Prostate gland (tissue), 2 donors: ENCODE measurements around the gene NLRX1. TPM values are rescaled to one million over a fixed set of nuclear protein-coding genes. Genes with fewer than 3 reads are reported as not detected.

ENCODE experiments used
- DNase-seq: peaks from one replicate; pipeline ENCODE4 v3.0.0-alpha.2; 2019; ENCODE audit warnings: low spot score
- H3K27ac ChIP-seq, 2 donors: fragments of 200-600 bp; sonication (generic); 2 replicates each; pipeline ENCODE4 v1.5.1; 2017 to 2019
- H3K27me3 ChIP-seq: fragments of 200-600 bp; sonication (generic); replicated peaks from 2 replicates; pipeline ENCODE4 v1.5.1; 2019; ENCODE audit not compliant: insufficient read depth
- H3K36me3 ChIP-seq, 2 donors: fragments of 200-600 bp; sonication (generic); 1 replicate in 1 of 2; 2 replicates in 1 of 2; pipeline versions ENCODE4 v1.5.1 to v1.8.1; 2017 to 2019
- H3K4me1 ChIP-seq: fragments of 200-600 bp; sonication (generic); replicated peaks from 2 replicates; pipeline ENCODE4 v1.5.1; 2019
- H3K4me3 ChIP-seq, 2 donors: fragments of 200-600 bp; sonication (generic); 2 replicates each; pipeline ENCODE4 v1.5.1; 2017 to 2019
- H3K9me3 ChIP-seq: fragments of 200-600 bp; sonication (generic); 2 replicates; pipeline ENCODE4 v1.5.1; 2017
- POLR2A ChIP-seq: fragments of 450-650 bp; IDR thresholded peaks from one replicate; pipeline ENCODE4 v1.6.1; 2016; ENCODE audit warnings: antibody characterized with exemption, mild to moderate bottlenecking
- POLR2AphosphoS5 ChIP-seq: sonication (generic); formaldehyde crosslinking; IDR thresholded peaks from one replicate; pipeline ENCODE4 v1.6.1; 2017; ENCODE audit warnings: antibody characterized with exemption
- WGBS: methylation state at CpG from one replicate; pipeline ENCODE4 v1.1.5; 2018; 5-methylcytosine and 5-hydroxymethylcytosine counted together
- intact Hi-C: fragments of 100-400 bp; cut with DNase I; formaldehyde crosslinking; loops from one replicate; pipeline ENCODE4 v1.14.2; 2022
- total RNA-seq, 2 donors: library from RNA; depleted of rRNA; stranded (reverse); fragments of >200 nt; gene quantifications; one replicate each; pipeline ENCODE4 v1.1.0, GENCODE V29; 2016
- TF ChIP-seq, protein P1 (sequence below), 4 experiments: fragments of 200-600 bp in 2 of 4; fragments of 450-650 bp in 2 of 4; sonication (generic) in 2 of 4; IDR thresholded peaks; 1 replicate in 3 of 4; 2 replicates in 1 of 4; pipeline ENCODE4 v1.5.1; 2016 to 2019; ENCODE audit warnings: antibody characterized with exemption in 4 of 4, mild to moderate bottlenecking in 2 of 4, moderate library complexity in 2 of 4

Gene NLRX1
- total RNA-seq, 2 donors from 2014 or later = 18.8 to 26.1 TPM

GRCh38 chr11:119229288-119229672, 60.8 kb downstream of the NLRX1 start:
- TF ChIP-seq POLR2A = no peak
- TF ChIP-seq, protein P1, sequence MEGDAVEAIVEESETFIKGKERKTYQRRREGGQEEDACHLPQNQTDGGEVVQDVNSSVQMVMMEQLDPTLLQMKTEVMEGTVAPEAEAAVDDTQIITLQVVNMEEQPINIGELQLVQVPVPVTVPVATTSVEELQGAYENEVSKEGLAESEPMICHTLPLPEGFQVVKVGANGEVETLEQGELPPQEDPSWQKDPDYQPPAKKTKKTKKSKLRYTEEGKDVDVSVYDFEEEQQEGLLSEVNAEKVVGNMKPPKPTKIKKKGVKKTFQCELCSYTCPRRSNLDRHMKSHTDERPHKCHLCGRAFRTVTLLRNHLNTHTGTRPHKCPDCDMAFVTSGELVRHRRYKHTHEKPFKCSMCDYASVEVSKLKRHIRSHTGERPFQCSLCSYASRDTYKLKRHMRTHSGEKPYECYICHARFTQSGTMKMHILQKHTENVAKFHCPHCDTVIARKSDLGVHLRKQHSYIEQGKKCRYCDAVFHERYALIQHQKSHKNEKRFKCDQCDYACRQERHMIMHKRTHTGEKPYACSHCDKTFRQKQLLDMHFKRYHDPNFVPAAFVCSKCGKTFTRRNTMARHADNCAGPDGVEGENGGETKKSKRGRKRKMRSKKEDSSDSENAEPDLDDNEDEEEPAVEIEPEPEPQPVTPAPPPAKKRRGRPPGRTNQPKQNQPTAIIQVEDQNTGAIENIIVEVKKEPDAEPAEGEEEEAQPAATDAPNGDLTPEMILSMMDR (IDR thresholded peaks at IDR 0.05) = no peak
- TF ChIP-seq POLR2AphosphoS5 = no peak
- WGBS = 69% methylated on average over 3 of the region's 3 CpGs
- Histone ChIP-seq H3K27ac (no peak overlapping the region), H3K36me3 (no peaks in the 10 kb centered on the region), H3K4me3 (no peak overlapping the region), H3K4me1 (no peaks in the 10 kb centered on the region), H3K27me3 (no peaks in the 10 kb centered on the region), H3K9me3 (no peaks in the 10 kb centered on the region)
- DNase-seq = no peak
- intact Hi-C loops = no loop called here

DNA sequence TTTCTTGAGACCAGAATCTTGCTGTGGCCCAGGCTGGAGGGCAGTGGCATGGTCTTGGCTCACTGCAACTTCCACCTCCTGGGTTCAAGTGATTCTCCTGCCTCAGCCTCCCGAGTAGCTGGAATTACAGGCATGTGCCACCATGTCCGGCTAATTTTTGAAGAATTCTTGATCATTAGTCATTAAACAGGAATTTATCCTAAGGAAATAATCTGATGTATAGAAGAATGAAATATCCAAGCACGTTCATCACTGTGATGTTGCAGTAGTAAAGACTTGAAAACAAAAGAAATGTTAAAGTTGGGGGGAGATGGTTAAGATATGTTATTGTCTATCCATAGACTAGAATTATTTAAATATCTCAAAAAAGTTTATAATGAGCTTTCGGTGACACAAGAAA, 61.2 kb downstream of the NLRX1 start:
- H3K36me3 ChIP-seq = no peaks in the 10 kb centered on the region
- TF ChIP-seq, protein P1 (IDR thresholded peaks at IDR 0.05) = no peak
- no peak for TF ChIP-seq POLR2A
- no peak for TF ChIP-seq POLR2AphosphoS5
- intact Hi-C loops = no loop called here
- H3K9me3 ChIP-seq = no peaks in the 10 kb centered on the region
- H3K4me1 ChIP-seq = no peaks in the 10 kb centered on the region
- WGBS = 91% methylated on average over 4 of the region's 4 CpGs
- H3K4me3 ChIP-seq = no peak overlapping the region
- DNase-seq = no peak
- H3K27me3 ChIP-seq = no peaks in the 10 kb centered on the region
- H3K27ac ChIP-seq = no peak overlapping the region

Other genes starting within 250 kb of the NLRX1 start
- gene BCL9L, start 242.8 kb upstream of the NLRX1 start, total RNA-seq = 10 to 100 TPM; 46.6 to 56.8 TPM
- not detected for gene UPK2, start 212.4 kb upstream of the NLRX1 start, total RNA-seq
- gene FOXR1, start 197.0 kb upstream of the NLRX1 start, total RNA-seq = 1 to 10 TPM in 1 of 2 donors, not detected in 1; 1.8 TPM
- 10 to 100 TPM; 19.4 to 44.5 TPM for gene CENATAC, start 170.6 kb upstream of the NLRX1 start, total RNA-seq
- 1,000 to 10,000 TPM in 1 of 2 donors, 100 to 1,000 TPM in 1; 949 to 1,730 TPM for gene RPS25, start 150.4 kb upstream of the NLRX1 start, total RNA-seq
- gene TRAPPC4, start 150.0 kb upstream of the NLRX1 start, total RNA-seq = 10 to 100 TPM; 79.8 to 83.5 TPM
- 10 to 100 TPM; 36.2 to 58.7 TPM for gene SLC37A4, start 137.8 kb upstream of the NLRX1 start, total RNA-seq
- 100 to 1,000 TPM; 115 to 149 TPM for gene HYOU1, start 111.5 kb upstream of the NLRX1 start, total RNA-seq
- 10 to 100 TPM; 41.1 to 49.1 TPM for gene VPS11, start 100.9 kb upstream of the NLRX1 start, total RNA-seq
- gene HMBS, start 83.8 kb upstream of the NLRX1 start, total RNA-seq = 10 to 100 TPM in 1 of 2 donors, 1 to 10 TPM in 1; 9.2 to 14.3 TPM
- gene DPAGT1, start 66.9 kb upstream of the NLRX1 start, total RNA-seq = 10 to 100 TPM; 39.6 to 49.6 TPM
- 1 to 10 TPM; 5.1 to 9.0 TPM for gene C2CD2L, start 61.4 kb upstream of the NLRX1 start, total RNA-seq
- 10 to 100 TPM; 22.1 to 41.7 TPM for gene HINFP, start 47.1 kb upstream of the NLRX1 start, total RNA-seq
- under 1 TPM in 1 of 2 donors, not detected in 1; 0.85 TPM for gene ABCG4, start 19.7 kb upstream of the NLRX1 start, total RNA-seq
- not detected for gene NHERF4, start 16.8 kb downstream of the NLRX1 start, total RNA-seq
- gene CBL, start 37.6 kb downstream of the NLRX1 start, total RNA-seq = 10 to 100 TPM in 1 of 2 donors, 1 to 10 TPM in 1; 9.8 to 38.8 TPM
- 100 to 1,000 TPM; 156 to 292 TPM for gene MCAM, start 148.4 kb downstream of the NLRX1 start, total RNA-seq
- gene RNF26, start 165.8 kb downstream of the NLRX1 start, total RNA-seq = 10 to 100 TPM; 17.6 to 34.2 TPM
- 10 to 100 TPM; 15.3 to 20.2 TPM for gene C1QTNF5, start 172.2 kb downstream of the NLRX1 start, total RNA-seq
- not detected for gene MFRP, start 178.0 kb downstream of the NLRX1 start, total RNA-seq
- 10 to 100 TPM in 1 of 2 donors, 1 to 10 TPM in 1; 2.3 to 10.8 TPM for gene USP2, start 213.0 kb downstream of the NLRX1 start, total RNA-seq